ENCODE data around the gene MACC1. TPM values are rescaled to one million over a fixed set of nuclear protein-coding genes. Genes with fewer than 3 reads are reported as not detected.

The MACC1 gene
- total RNA-seq = 24.7 TPM
- long read RNA-seq, partial matches to known transcripts = 1 of 8 reads
- long read RNA-seq, other reads (novel, unspliced or antisense) = 7 of 8 reads

GRCh38 chr7:20217193-20217948 lies at the start of gene MACC1:
MACC1 (minus strand) TSS chr7:20217384; CDS start chr7:20161862, 55,522 bp downstream.
- Histone ChIP-seq H3K9me3 (no peaks in the 10 kb centered on the region), H3K4me1 (peaks cover 40% of the 10 kb centered on the region), H3K4me3 (peak within 1 kb of the TSS; percentile 42), H3K36me3 (no peaks in the 10 kb centered on the region), H3K27me3 (ENCODE audit: low read depth) (no peaks in the 10 kb centered on the region), H3K27ac (peak within 1 kb of the TSS; percentile 62)
- peak; percentile 38 for TF ChIP-seq CTCF (IDR thresholded peaks at IDR 0.05)
- intact Hi-C loops (cut with DNase I) = no loop called here
- ATAC-seq (peak; percentile 88 to 91), DNase-seq (peak; percentile 82)

GRCh38 chr7:20264623-20265022 lies 47.4 kb upstream of the MACC1 start:
- Histone ChIP-seq H3K27ac (no peak overlapping the region), H3K9me3 (no peaks in the 10 kb centered on the region), H3K4me1 (no peaks in the 10 kb centered on the region), H3K36me3 (no peaks in the 10 kb centered on the region), H3K4me3 (no peak overlapping the region), H3K27me3 (ENCODE audit: low read depth) (no peaks in the 10 kb centered on the region)
- ATAC-seq = no peak
- no peak for DNase-seq
- intact Hi-C loops (cut with DNase I) = no loop called here
- no peak for TF ChIP-seq CTCF (IDR thresholded peaks at IDR 0.05)

- Histone ChIP-seq H3K27me3 (ENCODE audit: low read depth) (no peaks in the 10 kb centered on the region), H3K4me1 (no peaks in the 10 kb centered on the region), H3K4me3 (no peak overlapping the region), H3K9me3 (no peaks in the 10 kb centered on the region), H3K36me3 (no peaks in the 10 kb centered on the region), H3K27ac (no peak overlapping the region)
- ATAC-seq = peak; percentile 47 to 54
- no peak for DNase-seq
- no peak for TF ChIP-seq CTCF (IDR thresholded peaks at IDR 0.05)
- intact Hi-C loops (cut with DNase I) = no loop called here
These were observed 43.0 kb upstream of the MACC1 start for GRCh38 chr7:20260223-20260622.

GRCh38 chr7:20257212-20257611 lies 40.0 kb upstream of the MACC1 start:
- intact Hi-C loops (cut with DNase I) = no loop called here
- DNase-seq = no peak
- no peaks in the 10 kb centered on the region for H3K36me3 ChIP-seq
- no peak overlapping the region for H3K27ac ChIP-seq
- no peak overlapping the region for H3K4me3 ChIP-seq
- TF ChIP-seq CTCF (IDR thresholded peaks at IDR 0.05) = no peak
- no peaks in the 10 kb centered on the region for H3K9me3 ChIP-seq
- ATAC-seq = no peak
- no peaks in the 10 kb centered on the region for H3K4me1 ChIP-seq
- no peaks in the 10 kb centered on the region for H3K27me3 ChIP-seq (ENCODE audit: low read depth)

- intact Hi-C loops (cut with DNase I) = no loop called here
- Histone ChIP-seq H3K9me3 (no peaks in the 10 kb centered on the region), H3K4me1 (no peaks in the 10 kb centered on the region), H3K27me3 (ENCODE audit: low read depth) (no peaks in the 10 kb centered on the region), H3K36me3 (no peaks in the 10 kb centered on the region), H3K27ac (no peak overlapping the region), H3K4me3 (no peak overlapping the region)
- DNase-seq = no peak
- no peak for ATAC-seq
- no peak for TF ChIP-seq CTCF (IDR thresholded peaks at IDR 0.05)
These were observed 32.7 kb upstream of the MACC1 start for GRCh38 chr7:20249920-20250319.

Data from lower lobe of right lung (tissue), 2 donors.